ENCODE data around the gene HDGFL2.

The HDGFL2 gene

GRCh38 chr19:4472174-4472974, at the start of gene HDGFL2:
HDGFL2 (plus strand) TSS chr19:4472297; CDS start chr19:4472351, 54 bp downstream.
- no peak for DNase-seq (ENCODE audit: low read depth, low spot score)

- DNase-seq (ENCODE audit: low read depth, low spot score), result no peak
These were observed 48.5 kb upstream of the HDGFL2 start for GRCh38 chr19:4423416-4424126.

GRCh38 chr19:4425537-4425936, 46.6 kb upstream of the HDGFL2 start:
- DNase-seq (ENCODE audit: low read depth, low spot score), result no peak

- DNase-seq (ENCODE audit: low read depth, low spot score), result no peak
These were observed 43.6 kb upstream of the HDGFL2 start for GRCh38 chr19:4428326-4428975.

- no peak for DNase-seq (ENCODE audit: low read depth, low spot score)
These were observed 42.8 kb upstream of the HDGFL2 start for GRCh38 chr19:4429256-4429655.

- no peak for DNase-seq (ENCODE audit: low read depth, low spot score)
These were observed 42.3 kb upstream of the HDGFL2 start for GRCh38 chr19:4429771-4430171.

- DNase-seq (ENCODE audit: low read depth, low spot score), result no peak
These were observed 41.3 kb upstream of the HDGFL2 start for GRCh38 chr19:4430760-4431159.

GRCh38 chr19:4431296-4431695, 40.8 kb upstream of the HDGFL2 start:
- DNase-seq (ENCODE audit: low read depth, low spot score), result no peak

GRCh38 chr19:4431808-4432674, 40.1 kb upstream of the HDGFL2 start:
- DNase-seq (ENCODE audit: low read depth, low spot score), result no peak

- DNase-seq (ENCODE audit: low read depth, low spot score), result no peak
These were observed 39.1 kb upstream of the HDGFL2 start for GRCh38 chr19:4432918-4433506.

- DNase-seq (ENCODE audit: low read depth, low spot score), result no peak
These were observed 37.7 kb upstream of the HDGFL2 start for GRCh38 chr19:4434391-4434790.

GRCh38 chr19:4436231-4436630, 35.9 kb upstream of the HDGFL2 start:
- DNase-seq (ENCODE audit: low read depth, low spot score), result no peak

GRCh38 chr19:4437103-4437502, 35.0 kb upstream of the HDGFL2 start:
- no peak for DNase-seq (ENCODE audit: low read depth, low spot score)

GRCh38 chr19:4439243-4439642, 32.9 kb upstream of the HDGFL2 start:
- DNase-seq (ENCODE audit: low read depth, low spot score), result no peak

- no peak for DNase-seq (ENCODE audit: low read depth, low spot score)
These were observed 29.9 kb upstream of the HDGFL2 start for GRCh38 chr19:4441994-4442818.

GRCh38 chr19:4442819-4443146, 29.3 kb upstream of the HDGFL2 start:
- no peak for DNase-seq (ENCODE audit: low read depth, low spot score)

- DNase-seq (ENCODE audit: low read depth, low spot score), result no peak
These were observed 28.9 kb upstream of the HDGFL2 start for GRCh38 chr19:4443188-4443587.

GRCh38 chr19:4443966-4444764, 27.9 kb upstream of the HDGFL2 start:
- no peak for DNase-seq (ENCODE audit: low read depth, low spot score)
